ENCODE measurements around the gene SNRPA.

SNRPA gene

DNA sequence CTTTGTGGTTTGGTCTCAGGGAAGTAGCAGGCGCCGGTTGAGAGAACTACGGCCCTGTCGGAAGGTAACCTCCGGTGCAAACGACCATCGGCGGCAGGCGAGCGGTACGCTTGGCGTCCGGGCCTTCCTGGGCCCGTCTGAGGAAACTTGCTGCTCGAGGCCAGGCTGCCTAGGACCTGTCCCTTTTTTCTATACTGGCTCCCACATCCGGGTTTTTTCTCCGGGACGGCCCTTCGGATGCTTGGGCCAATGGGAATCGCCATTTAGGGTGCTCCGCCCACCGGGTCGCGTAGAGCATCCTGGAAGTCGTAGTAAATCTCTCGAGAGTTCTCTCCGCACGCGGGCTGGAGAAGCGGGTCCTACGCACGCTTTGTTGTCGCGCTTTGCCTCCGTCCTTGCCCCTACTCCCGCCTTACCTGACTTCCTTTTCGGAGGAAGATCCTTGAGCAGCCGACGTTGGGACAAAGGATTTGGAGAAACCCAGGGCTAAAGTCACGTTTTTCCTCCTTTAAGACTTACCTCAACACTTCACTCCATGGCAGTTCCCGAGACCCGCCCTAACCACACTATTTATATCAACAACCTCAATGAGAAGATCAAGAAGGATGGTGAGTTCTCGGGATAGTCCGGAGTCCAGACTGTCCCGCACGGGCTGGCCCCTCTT is at the start of gene SNRPA:
Gene SNRPA, plus strand, starts transcription at position 330 of the 664 bp plus-strand sequence. Its CDS starts 206 bp downstream, at position 536.
- peaks cover 9 to 39% (median 35%) of the 10 kb centered on the region in 11 experiments; a peak in 21 of 22 replicates for H3K36me3 ChIP-seq
- no peaks in the 10 kb centered on the region for H3K27me3 ChIP-seq
- H3K9me3 ChIP-seq (replicated peaks in 1 of 11): no peaks in the 10 kb centered on the region
- H3K27ac ChIP-seq: peak within 1 kb of the TSS; percentile 90 to 98 (median 97)
- H3K4me2 ChIP-seq: peak within 1 kb of the TSS; percentile 91 to 98 (median 94)
- peak within 1 kb of the TSS; percentile 89 to 98 (median 96) for H3K9ac ChIP-seq
- peaks cover 21 to 44% (median 36%) of the 10 kb centered on the region in 11 experiments; a peak in 21 of 22 replicates for H4K20me1 ChIP-seq
- TF ChIP-seq Cebpa-rat (IDR thresholded peaks at IDR 0.05): no peak
- H3K4me3 ChIP-seq: peak within 1 kb of the TSS; percentile 65 to 87 (median 80)
- H3K4me1 ChIP-seq: peaks cover 56 to 69% (median 62%) of the 10 kb centered on the region in 10 experiments

DNA sequence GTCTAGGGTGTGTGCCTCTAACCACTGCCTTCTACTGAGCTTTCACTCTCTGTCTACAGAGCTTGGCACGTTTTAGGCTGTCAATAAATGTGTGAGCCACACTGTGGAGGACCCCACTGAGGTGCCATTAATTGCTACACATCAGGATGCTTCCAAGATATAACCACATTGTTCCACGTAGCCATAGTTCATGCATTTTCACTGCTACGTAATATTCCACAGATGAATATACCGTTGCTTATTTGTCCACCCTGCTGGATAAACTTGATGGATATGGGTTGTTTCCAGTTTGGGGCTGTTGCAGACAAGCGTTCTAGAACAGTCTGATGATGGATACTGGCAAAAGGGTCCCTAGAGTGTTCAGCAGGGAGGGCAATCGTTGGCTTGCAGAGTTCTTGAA is 49.2 kb upstream of the SNRPA start:
- H3K4me1 ChIP-seq: peaks cover 0 to 4% (median 0%) of the 10 kb centered on the region in 10 experiments; a peak in 1 of 20 replicates
- no peak overlapping the region for H3K27ac ChIP-seq
- H3K9me3 ChIP-seq (replicated peaks in 1 of 11): no peaks in the 10 kb centered on the region
- no peaks in the 10 kb centered on the region for H3K27me3 ChIP-seq
- no peak overlapping the region for H3K4me3 ChIP-seq
- no peak overlapping the region for H3K9ac ChIP-seq
- no peak overlapping the region for H3K4me2 ChIP-seq
- peaks cover 36 to 76% (median 57%) of the 10 kb centered on the region in 11 experiments for H3K36me3 ChIP-seq
- TF ChIP-seq Cebpa-rat (IDR thresholded peaks at IDR 0.05): no peak
- no peaks in the 10 kb centered on the region; a peak in 1 of 22 replicates for H4K20me1 ChIP-seq

DNA sequence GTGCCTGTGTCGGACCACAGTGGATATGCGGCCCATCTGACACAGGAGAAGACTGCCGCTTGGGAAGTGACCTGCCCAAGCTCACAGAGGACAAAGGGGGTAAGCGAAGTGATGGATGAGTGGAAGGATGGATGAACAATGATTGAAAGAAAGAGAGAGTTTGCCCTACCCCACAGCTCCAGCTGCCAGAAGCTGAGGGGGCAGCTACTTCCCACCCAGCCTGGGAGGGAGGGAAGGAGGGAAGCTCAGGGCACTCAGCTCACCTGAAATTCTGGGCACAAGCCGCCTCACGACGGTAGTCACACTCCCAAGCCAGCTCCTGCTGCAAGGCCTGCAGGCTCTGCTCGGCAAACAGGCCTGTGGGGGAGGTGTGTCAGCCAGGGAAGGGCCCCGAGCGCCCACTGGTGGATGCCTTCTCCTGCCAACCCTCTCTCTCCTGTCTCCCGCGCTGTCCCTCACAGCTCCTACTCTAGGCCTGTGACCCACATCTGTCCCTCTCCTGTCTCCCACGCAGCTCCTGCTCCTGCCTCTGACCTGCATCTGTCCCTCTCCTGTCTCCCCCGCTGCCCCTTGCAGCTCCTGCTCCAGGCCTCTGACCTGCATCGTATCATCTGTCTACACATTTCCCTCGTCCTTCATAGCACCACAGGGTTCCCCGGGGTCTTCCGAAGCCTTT is 48.5 kb upstream of the SNRPA start:
- no peaks in the 10 kb centered on the region for H3K27me3 ChIP-seq
- H3K4me3 ChIP-seq: no peak overlapping the region
- no peak overlapping the region for H3K27ac ChIP-seq
- no peak for TF ChIP-seq Cebpa-rat (IDR thresholded peaks at IDR 0.05)
- H4K20me1 ChIP-seq: no peaks in the 10 kb centered on the region; a peak in 1 of 22 replicates
- no peak overlapping the region for H3K4me2 ChIP-seq
- H3K36me3 ChIP-seq: peaks cover 36 to 82% (median 58%) of the 10 kb centered on the region in 11 experiments
- peaks cover 0 to 4% (median 0%) of the 10 kb centered on the region in 10 experiments; a peak in 1 of 20 replicates for H3K4me1 ChIP-seq
- no peaks in the 10 kb centered on the region for H3K9me3 ChIP-seq (replicated peaks in 1 of 11)
- peak overlapping the region in 3 of 11 experiments; percentile 6 to 37 (median 17); a peak in 3 of 22 replicates for H3K9ac ChIP-seq

GRCh38 chr19:40703029-40703755 is 47.8 kb upstream of the SNRPA start:
- Histone ChIP-seq H3K9me3 (replicated peaks in 1 of 11) (no peaks in the 10 kb centered on the region), H3K4me2 (no peak overlapping the region), H3K27me3 (no peaks in the 10 kb centered on the region), H3K9ac (peak overlapping the region in 4 of 11 experiments; percentile 6 to 37 (median 14); a peak in 2 of 22 replicates), H3K27ac (no peak overlapping the region), H3K36me3 (peaks cover 38 to 89% (median 65%) of the 10 kb centered on the region in 11 experiments), H4K20me1 (no peaks in the 10 kb centered on the region; a peak in 1 of 22 replicates), H3K4me3 (no peak overlapping the region), H3K4me1 (peaks cover 0 to 4% (median 0%) of the 10 kb centered on the region in 10 experiments; a peak in 1 of 20 replicates)
- no peak for TF ChIP-seq Cebpa-rat (IDR thresholded peaks at IDR 0.05)

- no peaks in the 10 kb centered on the region for H3K27me3 ChIP-seq
- H3K9ac ChIP-seq: no peak overlapping the region
- H3K36me3 ChIP-seq: peaks cover 52 to 99% (median 79%) of the 10 kb centered on the region in 11 experiments
- no peaks in the 10 kb centered on the region; a peak in 1 of 22 replicates for H4K20me1 ChIP-seq
- peaks cover 0 to 1% (median 0%) of the 10 kb centered on the region in 10 experiments; a peak in 1 of 20 replicates for H3K4me1 ChIP-seq
- no peak overlapping the region for H3K4me3 ChIP-seq
- H3K27ac ChIP-seq: no peak overlapping the region
- H3K4me2 ChIP-seq: no peak overlapping the region
- no peaks in the 10 kb centered on the region for H3K9me3 ChIP-seq (replicated peaks in 1 of 11)
- TF ChIP-seq Cebpa-rat (IDR thresholded peaks at IDR 0.05): no peak
Observed at GRCh38 chr19:40704491-40705361, 46.3 kb upstream of the SNRPA start.

- no peak for TF ChIP-seq Cebpa-rat (IDR thresholded peaks at IDR 0.05)
- Histone ChIP-seq H3K4me1 (peaks cover 0 to 6% (median 0%) of the 10 kb centered on the region in 10 experiments; a peak in 7 of 20 replicates), H4K20me1 (no peaks in the 10 kb centered on the region; a peak in 1 of 22 replicates), H3K36me3 (peaks cover 55 to 98% (median 78%) of the 10 kb centered on the region in 11 experiments), H3K4me2 (no peak overlapping the region), H3K9ac (no peak overlapping the region), H3K4me3 (no peak overlapping the region), H3K27me3 (no peaks in the 10 kb centered on the region), H3K27ac (no peak overlapping the region), H3K9me3 (replicated peaks in 1 of 11) (no peaks in the 10 kb centered on the region)
Observed at GRCh38 chr19:40705362-40705651, 45.7 kb upstream of the SNRPA start.

DNA sequence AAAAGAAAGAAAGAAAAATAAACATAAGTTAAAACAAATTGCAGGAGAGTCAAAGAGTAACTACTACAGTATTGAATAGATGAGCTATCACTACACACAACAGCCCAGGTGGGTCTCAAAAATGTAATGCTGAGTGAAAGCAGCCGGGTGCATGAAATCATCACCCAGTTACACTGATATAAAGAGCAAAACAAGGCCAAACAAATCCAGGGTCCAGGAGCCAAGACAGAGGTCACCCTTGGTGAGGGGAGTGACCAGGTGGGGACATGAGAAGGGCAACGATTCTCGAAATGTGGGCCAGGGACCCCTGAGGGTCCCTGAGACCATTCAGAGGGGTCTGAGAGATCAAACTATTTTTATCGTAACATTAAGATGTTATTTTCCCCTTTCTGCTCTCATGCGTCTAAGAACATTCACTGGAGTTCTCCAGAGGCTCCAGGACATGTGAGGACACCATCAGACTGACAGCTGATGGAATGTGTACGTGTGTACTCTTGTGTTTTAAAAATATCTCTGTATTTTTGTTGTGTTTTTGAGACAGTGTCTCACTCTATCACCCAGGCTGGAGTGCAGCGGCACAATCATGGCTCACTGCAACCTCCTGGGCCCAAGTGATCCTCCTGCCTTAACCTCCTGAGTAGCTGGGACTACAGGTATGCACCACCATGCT is 44.9 kb upstream of the SNRPA start:
- TF ChIP-seq Cebpa-rat (IDR thresholded peaks at IDR 0.05): no peak
- no peak overlapping the region for H3K4me3 ChIP-seq
- H4K20me1 ChIP-seq: no peaks in the 10 kb centered on the region; a peak in 1 of 22 replicates
- no peak overlapping the region for H3K27ac ChIP-seq
- H3K9ac ChIP-seq: no peak overlapping the region
- no peak overlapping the region for H3K4me2 ChIP-seq
- H3K9me3 ChIP-seq (replicated peaks in 1 of 11): no peaks in the 10 kb centered on the region
- no peaks in the 10 kb centered on the region for H3K27me3 ChIP-seq
- peaks cover 56 to 93% (median 78%) of the 10 kb centered on the region in 11 experiments for H3K36me3 ChIP-seq
- peaks cover 0 to 12% (median 4%) of the 10 kb centered on the region in 10 experiments; a peak in 9 of 20 replicates for H3K4me1 ChIP-seq

GRCh38 chr19:40707615-40708014 is 43.4 kb upstream of the SNRPA start:
- Histone ChIP-seq H3K27me3 (no peaks in the 10 kb centered on the region), H3K4me2 (no peak overlapping the region), H3K4me3 (no peak overlapping the region), H3K9me3 (replicated peaks in 1 of 11) (no peaks in the 10 kb centered on the region), H3K9ac (no peak overlapping the region), H3K4me1 (peaks cover 0 to 12% (median 4%) of the 10 kb centered on the region in 10 experiments; a peak in 9 of 20 replicates), H4K20me1 (no peaks in the 10 kb centered on the region; a peak in 1 of 22 replicates), H3K27ac (no peak overlapping the region), H3K36me3 (peaks cover 45 to 92% (median 65%) of the 10 kb centered on the region in 11 experiments)
- no peak for TF ChIP-seq Cebpa-rat (IDR thresholded peaks at IDR 0.05)

Data from BLaER1 treated with 17β-estradiol and CSF1 and Interleukin-3, amounts not matched to agents 10 nM and 100 nM (cell line).